Measurements from ENCODE around the gene EPB41L2.

GRCh38 chr6:130836055-130836640, 226.9 kb downstream of the EPB41L2 start:
- TF ChIP-seq EZH2 (IDR thresholded peaks at IDR 0.05; ENCODE audit: insufficient read depth, poor library complexity, severe bottlenecking) (no peak), EZH2phosphoT487 (IDR thresholded peaks at IDR 0.05; ENCODE audit: insufficient read depth, low read depth) (no peak)
